Activated T-helper 9 cell treated with anti-CD3 and anti-CD28 coated beads, Interleukin-2, amount 50 U/mL, for 16 hours (primary cell): Measurements from ENCODE around the gene ERC2.

Experiments used
- DNase-seq: peaks from one replicate; pipeline ENCODE4 v3.0.0-alpha.2; 2020; ENCODE audit warnings: low read depth

Gene ERC2

DNA sequence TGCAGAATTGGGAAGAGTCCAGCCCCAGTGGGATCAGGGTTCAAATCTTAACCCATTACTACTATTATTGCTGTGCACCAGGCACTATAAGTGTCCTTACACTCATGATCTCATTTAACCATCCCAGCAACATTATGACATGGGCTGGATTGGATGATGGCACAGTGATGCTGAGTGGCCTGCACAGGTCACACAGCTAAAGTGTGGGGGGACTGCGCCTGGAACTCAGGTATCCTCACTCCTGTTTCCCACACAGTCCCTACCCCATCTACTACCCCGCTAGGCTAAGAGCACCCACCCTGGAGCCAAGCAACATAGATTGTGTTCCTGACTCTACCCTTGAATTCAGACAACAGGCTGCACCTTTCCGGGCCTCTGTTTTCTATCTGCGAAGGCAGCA is 997.2 kb downstream of the ERC2 start:
- DNase-seq = no peak

DNA sequence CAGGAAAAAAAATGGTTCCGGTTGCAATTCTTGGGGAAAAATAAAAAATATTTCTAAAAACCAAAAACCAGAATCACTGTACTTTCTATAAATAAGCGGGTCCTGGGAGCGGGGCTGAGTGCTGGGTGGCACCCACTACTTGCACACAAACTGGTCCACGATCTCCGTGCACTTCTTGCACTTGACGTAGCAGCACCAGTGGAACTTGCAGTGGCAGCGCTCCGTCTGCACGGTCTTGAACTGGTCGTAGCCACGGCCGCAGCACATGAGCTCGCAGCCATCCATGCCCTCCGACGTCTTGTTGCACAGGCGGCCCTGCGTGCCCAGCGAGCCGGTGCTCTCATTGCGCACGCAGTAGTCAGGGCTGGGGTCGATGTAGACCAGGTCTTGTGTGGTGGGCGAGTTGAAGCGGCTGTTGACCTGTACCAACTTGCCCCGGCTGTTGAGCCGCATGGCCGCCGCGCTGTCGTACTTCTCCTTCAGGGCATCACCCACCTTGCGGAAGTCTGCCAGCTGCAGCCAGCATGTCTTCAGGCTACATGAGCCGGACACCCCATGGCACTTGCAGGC is 998.2 kb downstream of the ERC2 start:
- DNase-seq = no peak

DNA sequence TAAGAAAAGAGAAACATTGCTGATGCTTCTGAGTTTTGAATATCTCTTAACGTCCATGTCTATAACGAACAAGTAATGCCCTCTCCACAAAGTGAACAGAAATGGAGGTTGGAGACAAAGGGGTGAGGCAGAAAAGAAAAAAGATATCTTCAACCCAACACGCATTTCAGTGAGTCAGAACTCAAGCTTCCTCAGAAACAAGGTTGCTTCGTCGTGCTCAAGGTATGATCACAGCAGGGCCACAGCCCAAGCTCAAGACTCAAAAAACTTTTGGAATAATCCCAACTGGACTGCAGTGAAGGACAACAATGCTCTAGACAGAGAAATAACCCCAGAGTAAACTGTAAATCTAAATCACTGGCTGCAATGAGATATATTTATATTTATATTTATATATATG is 1000.0 kb downstream of the ERC2 start:
- no peak for DNase-seq

DNA sequence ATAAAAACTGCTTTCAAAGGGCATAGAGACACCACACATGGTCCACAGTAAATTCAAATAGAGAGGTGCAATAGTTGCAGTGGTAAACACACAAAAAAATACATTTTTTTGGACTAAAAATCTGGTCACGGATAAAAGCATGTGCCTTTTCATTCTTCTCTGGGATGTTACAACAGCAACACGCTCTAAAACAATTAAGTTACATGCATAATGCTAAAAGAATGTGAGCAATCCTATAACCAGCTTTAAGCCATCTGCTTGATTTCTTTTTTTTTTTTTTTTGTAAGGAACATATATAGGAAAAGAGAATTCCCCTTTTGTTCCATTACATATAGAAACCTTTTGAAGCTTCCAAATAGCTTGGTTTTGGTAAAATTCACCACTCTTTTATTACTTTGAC is 1001.2 kb downstream of the ERC2 start:
- DNase-seq = no peak

DNA sequence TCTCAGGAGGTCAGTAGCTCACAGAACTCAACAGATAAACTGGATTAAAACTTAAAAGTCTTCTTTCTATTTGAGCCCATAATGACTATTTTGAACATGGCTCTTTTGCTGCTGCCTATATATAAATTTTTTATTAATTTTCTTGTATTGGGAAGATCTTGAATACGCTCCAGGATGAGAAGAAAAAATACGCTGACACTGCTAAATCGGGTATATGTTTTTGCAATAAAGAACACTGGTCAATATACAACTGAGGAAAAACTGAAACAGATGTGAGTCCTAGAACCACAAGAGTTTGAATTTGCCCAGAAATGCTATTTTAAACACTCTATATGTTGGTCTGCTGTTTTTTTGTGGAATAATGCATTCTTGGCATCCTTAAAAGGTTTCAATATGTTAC is 1001.7 kb downstream of the ERC2 start:
- no peak for DNase-seq

DNA sequence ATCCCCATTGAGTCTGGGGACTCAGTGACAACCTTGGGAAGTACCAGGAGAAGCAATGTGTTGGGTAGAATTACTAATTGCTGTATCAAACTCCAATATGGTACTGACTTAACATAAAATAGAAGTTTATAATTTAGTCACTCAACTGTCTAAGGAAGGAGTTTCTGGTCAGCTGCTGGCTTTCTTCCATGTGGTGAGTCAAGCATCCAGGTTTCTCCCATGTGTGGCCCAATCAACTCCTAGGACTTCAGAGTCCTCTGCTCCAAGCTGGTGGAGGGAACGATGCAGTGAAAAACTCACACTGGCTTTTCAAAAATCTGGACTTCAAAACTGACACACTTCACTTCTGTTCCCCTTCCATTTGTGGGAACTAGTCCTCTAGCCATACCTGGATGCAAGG is 1006.4 kb downstream of the ERC2 start:
- no peak for DNase-seq

DNA sequence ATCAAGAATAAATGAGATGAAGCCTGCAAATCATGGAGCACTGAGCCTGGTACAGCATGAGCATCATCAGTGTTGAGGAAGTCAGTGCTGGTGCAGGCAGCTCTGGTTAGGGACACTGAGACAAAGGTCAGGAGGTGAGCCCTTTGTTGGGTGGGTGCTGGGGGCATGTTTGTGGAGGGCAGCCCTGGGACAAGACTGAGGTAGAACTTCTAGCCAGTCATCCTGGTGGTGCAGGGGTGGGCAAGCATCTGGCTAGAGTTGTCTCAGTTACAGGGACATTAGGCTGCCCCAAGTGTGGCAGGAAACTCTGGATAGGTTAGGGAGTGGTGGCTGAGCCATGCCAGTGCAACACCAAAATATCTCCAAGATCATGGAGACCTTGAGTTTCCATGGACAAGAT is 1008.4 kb downstream of the ERC2 start:
- no peak for DNase-seq
